Measurements from ENCODE around the gene EPHA6.
A peak's percentile ranks its signal among the peaks of the same experiment; 100 is the strongest.

EPHA6 gene

DNA sequence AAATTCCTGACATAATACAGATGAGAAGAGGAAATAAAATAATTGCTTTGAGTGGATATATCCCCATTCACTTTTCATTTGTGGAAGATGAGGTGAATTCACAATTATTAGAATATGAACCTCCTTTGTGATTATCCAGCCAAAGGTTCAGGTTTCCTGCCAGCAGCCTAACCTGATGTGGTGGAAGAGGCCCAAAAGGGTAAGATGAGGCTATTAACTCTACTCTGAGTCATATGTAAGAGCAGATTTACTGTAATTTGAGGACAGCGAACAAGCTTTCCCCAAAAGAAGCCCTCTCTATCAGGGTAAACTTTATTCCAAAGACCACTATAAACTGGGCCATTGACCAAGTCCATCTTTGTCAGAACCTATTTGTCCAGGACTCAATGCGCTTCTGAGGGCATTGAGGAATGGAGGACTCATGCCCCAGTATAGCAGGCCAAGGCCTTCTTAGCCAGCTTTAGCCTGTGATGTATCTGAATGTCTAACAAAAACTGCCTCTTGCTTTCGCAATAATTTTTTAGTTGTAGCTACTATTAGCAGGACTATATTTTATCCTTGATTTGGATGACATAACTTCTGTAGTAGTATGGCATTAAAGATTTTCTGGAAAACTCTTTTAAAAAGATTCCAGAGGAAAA, 859.1 kb downstream of the EPHA6 start:
- no peak overlapping the region for H3K27ac ChIP-seq
- no peak for DNase-seq (ENCODE audit: low read depth, low spot score)

DNA sequence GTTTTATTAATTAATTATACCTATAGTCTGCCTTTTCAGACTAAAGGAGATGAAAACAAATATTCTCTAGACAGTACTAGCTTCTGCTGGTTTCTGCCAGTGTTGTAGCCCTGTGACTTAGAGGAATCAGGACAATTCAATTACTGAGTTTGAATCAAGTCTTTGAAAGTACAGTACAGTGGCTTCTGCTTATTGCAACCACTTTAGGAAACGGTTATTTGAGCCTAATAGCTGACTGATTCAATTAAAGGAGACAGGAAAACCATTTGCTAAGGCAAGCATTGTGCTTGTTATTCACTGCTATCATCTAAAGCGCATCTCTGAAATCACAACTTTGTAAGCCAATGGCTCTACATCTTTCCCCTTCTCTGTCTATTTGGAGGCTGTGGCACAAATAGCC, 860.1 kb downstream of the EPHA6 start:
- no peak for DNase-seq (ENCODE audit: low read depth, low spot score)
- H3K27ac ChIP-seq, result no peak overlapping the region

DNA sequence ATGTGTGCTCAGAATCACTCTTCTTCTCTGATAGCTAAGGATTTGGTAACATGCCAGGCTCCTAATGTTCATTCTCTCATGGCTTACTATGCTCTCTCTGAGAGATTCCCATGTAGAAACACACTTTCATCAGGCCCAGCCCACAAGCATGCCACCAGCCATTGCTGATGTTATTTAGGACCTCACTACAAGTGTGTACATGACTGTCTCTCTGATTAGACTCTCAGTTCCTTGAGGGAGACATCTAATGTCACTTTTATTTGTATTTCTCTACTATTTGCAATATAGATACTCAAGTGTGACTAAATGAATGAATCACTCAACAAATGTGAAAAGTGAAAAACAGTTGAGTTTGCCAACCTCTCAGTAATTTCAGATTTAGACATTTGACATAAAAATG, 865.8 kb downstream of the EPHA6 start:
- DNase-seq (ENCODE audit: low read depth, low spot score), result no peak
- no peak overlapping the region for H3K27ac ChIP-seq

DNA sequence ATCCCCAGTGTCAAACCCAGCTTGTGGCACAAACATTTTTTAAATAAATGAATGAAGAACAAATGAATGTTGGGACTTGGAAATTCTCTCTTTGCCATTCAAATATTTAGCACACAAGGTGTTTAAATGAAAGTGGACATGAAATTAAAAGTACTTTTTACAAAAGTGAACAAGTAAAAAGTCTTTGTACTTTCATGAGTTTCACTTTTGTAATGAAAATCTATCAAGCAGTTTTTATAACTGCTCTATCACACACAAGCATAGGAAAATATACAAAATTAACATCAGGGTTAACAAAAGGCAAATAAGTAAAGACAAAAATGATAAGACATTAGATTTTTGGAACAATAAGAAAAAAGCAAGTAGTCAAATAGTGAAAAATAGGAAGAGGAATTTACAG, 866.3 kb downstream of the EPHA6 start:
- H3K27ac ChIP-seq, result no peak overlapping the region
- no peak for DNase-seq (ENCODE audit: low read depth, low spot score)

DNA sequence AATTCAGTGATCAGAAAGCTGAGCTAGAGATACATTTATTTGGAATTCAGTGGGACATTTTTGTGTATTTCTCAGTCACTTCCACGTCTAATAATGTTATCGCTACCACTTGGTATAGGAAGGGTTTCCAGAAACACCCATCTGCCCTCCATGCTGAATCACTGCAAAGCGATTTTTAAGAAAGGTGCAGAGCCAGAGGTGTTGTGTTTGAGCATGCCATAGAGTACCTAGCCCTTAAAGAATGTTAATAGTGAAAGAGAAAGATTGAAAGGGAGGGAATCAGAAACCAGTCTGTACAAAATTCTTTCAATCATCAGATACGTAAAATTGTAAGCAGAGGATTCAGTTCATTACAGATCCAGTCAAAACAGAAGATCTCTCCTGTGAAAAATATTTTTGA, 870.1 kb downstream of the EPHA6 start:
- H3K27ac ChIP-seq, result peak overlapping the region; percentile 22
- peak; percentile 5 for DNase-seq (ENCODE audit: low read depth, low spot score)

DNA sequence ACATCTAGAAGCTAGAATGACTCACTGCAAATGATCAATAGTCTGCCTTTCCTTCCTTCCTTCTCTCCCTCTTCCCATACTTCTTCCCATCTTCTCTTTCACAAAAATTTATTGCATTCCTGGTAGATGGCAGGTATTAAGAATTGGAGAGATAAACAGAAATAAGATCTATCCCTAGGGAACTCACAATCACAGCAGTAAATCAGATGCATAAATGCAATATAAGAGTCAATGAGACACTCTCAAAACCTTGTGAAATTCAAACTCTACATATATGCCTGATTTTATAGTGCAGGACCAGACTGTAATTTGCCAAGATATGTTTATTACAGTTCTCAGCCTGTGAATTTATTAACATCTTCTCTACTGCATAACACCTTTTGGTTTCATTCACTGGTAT, 871.9 kb downstream of the EPHA6 start:
- DNase-seq (ENCODE audit: low read depth, low spot score), result no peak
- no peak overlapping the region for H3K27ac ChIP-seq

DNA sequence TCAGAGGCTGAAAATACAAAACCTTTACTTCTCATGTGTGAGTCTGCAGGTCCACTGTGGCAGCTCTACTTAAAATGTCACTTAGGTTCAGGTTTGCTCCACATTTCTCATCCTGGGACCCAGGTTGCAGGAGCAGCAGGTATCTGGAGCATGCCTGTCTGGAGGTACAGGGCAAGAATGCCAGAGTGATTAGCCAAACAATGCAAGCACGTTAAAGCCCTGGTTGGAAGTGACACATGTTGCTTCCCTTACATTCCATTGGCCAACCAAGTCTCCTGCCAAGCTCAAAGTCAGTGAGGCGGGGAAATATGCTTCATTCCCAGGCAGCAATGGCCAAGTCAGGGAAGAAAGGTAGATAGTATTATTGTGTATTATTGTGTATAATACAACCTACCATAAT, 873.3 kb downstream of the EPHA6 start:
- H3K27ac ChIP-seq, result no peak overlapping the region
- no peak for DNase-seq (ENCODE audit: low read depth, low spot score)

GRCh38 chr3:97689111-97689510, 874.7 kb downstream of the EPHA6 start:
- no peak for DNase-seq (ENCODE audit: low read depth, low spot score)
- H3K27ac ChIP-seq, result no peak overlapping the region

- DNase-seq (ENCODE audit: low read depth, low spot score), result no peak
These were observed 875.6 kb downstream of the EPHA6 start for GRCh38 chr3:97689962-97690361.

DNA sequence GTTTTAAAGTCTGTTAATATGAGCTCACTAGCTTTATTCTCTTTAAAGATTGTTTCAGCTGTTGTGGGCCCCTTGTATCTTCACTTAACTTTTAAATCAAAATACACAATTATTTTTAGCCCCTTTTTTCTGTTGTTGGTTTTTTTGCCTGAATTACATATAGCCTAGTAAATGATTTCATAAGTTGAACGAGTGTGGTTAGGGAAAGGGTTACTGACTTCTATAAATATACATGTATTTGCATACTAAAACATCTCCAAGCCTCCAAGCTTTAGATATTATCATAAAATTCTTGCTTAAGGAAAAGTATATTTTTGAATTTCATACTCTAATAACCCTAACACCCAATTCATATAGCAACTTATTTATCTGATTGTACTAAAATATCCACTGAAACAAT, 877.0 kb downstream of the EPHA6 start:
- no peak overlapping the region for H3K27ac ChIP-seq
- DNase-seq (ENCODE audit: low read depth, low spot score), result no peak

More at GRCh38 chr3:97689962-97690361, 875.6 kb downstream of the EPHA6 start:
- H3K27ac ChIP-seq, result no peak overlapping the region

DNA sequence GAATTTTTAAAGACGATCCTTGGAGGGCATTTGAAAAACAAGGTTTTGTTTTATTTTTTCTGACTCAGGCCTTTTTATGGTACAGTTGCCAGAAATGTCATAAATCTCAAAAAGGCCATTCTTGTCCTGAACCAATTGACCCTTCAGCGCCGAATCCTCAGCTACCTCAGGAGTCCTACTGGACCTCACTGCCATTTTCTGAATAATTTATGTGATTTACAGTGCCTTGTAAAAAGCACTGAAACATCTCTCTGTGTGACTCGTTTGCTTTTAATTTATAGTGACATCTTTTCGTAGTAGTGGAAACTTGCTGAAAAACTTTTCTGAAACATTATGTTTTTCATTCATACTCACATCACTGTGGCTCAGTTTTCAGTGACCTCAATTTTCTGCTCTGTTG, 878.0 kb downstream of the EPHA6 start:
- no peak overlapping the region for H3K27ac ChIP-seq
- no peak for DNase-seq (ENCODE audit: low read depth, low spot score)

GRCh38 chr3:97692831-97693230, 878.4 kb downstream of the EPHA6 start:
- DNase-seq (ENCODE audit: low read depth, low spot score), result no peak
- H3K27ac ChIP-seq, result no peak overlapping the region

DNA sequence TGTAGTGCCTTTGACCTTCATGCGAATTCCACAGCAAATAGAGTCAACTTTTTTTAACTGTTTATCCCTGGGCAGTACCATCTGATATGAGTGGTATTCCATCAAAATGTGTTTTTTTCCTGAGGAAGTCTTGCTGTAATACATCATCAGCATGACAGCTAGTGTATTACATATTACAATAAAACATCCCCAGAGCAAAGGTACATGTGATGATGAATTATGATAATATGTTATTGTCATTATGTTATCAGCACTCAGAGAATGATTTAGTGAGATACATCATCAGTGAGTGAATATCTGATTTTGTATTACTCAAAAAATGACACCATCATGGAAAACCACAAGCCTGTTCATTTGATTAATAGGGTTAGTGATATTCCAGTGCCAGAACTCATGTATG, 880.5 kb downstream of the EPHA6 start:
- H3K27ac ChIP-seq, result no peak overlapping the region
- no peak for DNase-seq (ENCODE audit: low read depth, low spot score)

DNA sequence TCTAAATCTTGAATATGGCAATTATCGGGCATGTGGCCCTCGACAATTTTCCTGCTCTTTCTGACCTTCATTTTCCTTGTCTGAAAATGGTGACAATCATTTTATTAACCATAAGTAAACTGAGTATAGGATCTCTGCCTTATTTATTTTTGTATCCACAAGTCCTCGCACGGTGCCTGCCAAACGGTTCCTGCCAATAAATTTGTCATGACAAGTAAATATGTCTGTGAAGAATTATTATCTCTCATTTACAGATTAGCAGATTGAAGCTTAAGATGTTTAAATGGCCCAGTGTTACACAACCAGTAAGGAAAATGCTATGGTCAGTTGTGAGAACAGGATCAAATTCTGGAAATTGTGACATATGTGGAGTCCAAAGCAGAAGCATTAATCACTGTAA, 884.3 kb downstream of the EPHA6 start:
- H3K27ac ChIP-seq, result no peak overlapping the region
- DNase-seq (ENCODE audit: low read depth, low spot score), result no peak

GRCh38 chr3:97699889-97700288, 885.5 kb downstream of the EPHA6 start:
- no peak overlapping the region for H3K27ac ChIP-seq
- DNase-seq (ENCODE audit: low read depth, low spot score), result no peak

DNA sequence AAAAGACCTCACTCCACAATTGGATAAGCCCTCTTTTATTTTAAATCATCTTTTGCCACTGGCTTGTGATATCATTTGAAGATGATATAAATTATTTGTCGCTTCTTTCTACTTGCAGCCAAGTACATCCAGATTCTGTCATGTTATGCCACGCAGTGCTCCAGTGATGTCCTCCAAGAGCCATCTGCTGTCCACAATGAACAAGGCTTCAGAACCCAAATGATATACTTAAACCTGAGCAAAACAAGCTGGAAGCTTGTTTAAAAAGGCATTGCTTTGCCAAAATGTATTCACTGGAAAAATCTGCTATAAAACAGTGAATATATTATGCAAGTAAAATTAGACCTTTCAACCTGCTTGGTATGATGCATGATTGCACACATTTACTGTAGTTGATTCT, 891.4 kb downstream of the EPHA6 start:
- DNase-seq (ENCODE audit: low read depth, low spot score), result no peak
- no peak overlapping the region for H3K27ac ChIP-seq

GRCh38 chr3:97706226-97706625, 891.8 kb downstream of the EPHA6 start:
- no peak overlapping the region for H3K27ac ChIP-seq
- DNase-seq (ENCODE audit: low read depth, low spot score), result no peak

- no peak for DNase-seq (ENCODE audit: low read depth, low spot score)
- H3K27ac ChIP-seq, result no peak overlapping the region
These were observed 897.3 kb downstream of the EPHA6 start for GRCh38 chr3:97711654-97712053.

GRCh38 chr3:97712919-97713318, 898.5 kb downstream of the EPHA6 start:
- no peak for DNase-seq (ENCODE audit: low read depth, low spot score)
- no peak overlapping the region for H3K27ac ChIP-seq

DNA sequence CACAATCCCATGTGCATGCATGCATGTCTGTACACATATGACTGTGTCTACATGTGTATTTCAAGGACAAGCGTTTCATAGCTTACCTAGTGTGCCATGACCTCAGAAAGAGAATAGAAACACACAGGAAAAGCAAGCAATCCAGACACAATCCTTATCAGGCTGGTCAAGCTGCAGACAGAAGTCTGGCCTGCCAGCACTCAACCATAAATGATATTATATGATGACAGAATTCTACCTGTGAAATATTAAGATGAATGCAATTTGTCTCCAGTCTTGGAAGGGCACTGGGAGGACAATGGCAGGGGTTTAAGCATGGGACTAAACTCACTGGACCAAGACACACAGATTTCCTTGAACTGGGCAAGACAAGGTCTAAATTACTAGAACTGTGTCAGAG, 899.2 kb downstream of the EPHA6 start:
- no peak overlapping the region for H3K27ac ChIP-seq
- DNase-seq (ENCODE audit: low read depth, low spot score), result no peak

DNA sequence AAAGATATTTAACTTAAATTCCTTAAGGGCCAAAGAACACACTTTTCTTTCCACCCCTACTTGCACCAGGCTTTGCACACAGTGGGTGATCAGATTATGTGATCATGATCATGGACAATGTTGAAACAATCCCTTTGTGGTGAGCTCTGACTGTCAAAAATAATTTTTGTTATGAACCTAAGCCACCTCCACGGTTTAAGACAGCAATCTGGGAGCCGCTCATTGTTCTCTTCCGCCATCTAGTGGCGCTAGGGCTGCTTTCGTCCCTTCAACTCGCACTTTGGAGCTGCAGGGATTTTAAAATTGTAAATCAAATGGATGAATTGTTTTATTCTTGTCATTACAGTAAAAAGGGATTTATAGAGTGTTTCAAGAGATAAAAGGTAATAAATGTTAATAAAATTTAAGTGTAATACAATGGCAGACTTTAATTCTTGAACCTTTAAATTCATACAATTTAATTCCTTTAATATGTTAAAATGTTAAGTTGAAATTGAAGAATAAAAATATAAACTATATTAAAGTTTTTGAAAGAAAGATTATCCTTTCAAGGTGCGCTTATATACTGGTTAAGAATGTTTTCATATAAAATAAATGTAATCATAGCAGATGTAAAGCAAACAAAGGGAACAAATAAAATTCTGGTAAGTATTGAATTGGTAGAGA, 904.9 kb downstream of the EPHA6 start:
- H3K27ac ChIP-seq, result no peak overlapping the region
- DNase-seq (ENCODE audit: low read depth, low spot score), result no peak

DNA sequence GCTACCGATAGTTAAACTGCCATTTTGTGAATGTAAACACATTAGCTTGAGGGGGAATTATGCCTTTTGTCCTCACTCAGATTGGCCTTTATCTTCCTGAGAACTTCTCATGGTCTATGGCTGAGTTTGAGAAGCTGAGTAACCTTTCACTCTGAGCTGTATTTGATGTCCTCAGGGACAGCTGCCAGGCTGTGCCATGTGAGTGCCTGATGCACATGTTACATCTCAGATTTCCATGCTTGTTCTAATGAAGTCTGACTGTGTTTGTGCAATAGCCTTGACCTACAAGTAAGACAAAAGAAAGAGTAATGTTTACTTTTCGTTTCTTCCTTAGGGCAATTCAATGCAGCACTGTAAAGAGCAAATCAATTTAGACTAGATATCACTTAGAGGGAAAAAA, 906.0 kb downstream of the EPHA6 start:
- no peak overlapping the region for H3K27ac ChIP-seq
- peak; percentile 5 for DNase-seq (ENCODE audit: low read depth, low spot score)

All from epithelial cell of prostate (primary cell).